HEK293T (cell line): Measurements from ENCODE around the gene TGM2.

Experiments used
- ARNT ChIP-seq: fragments of 450-650 bp; IDR thresholded peaks from 2 replicates; pipeline ENCODE4 v1.6.1; 2017; ENCODE audit warnings: mild to moderate bottlenecking
- BHLHE40 ChIP-seq: fragments of 450-650 bp; IDR thresholded peaks from 2 replicates; pipeline ENCODE4 v1.6.1; 2016; ENCODE audit warnings: mild to moderate bottlenecking, moderate library complexity, borderline replicate concordance
- CTBP1 ChIP-seq: fragments of 450-650 bp; IDR thresholded peaks from 2 replicates; pipeline ENCODE4 v1.6.1; 2016; ENCODE audit warnings: borderline replicate concordance
- ELF4 ChIP-seq: fragments of 450-650 bp; IDR thresholded peaks from 2 replicates; pipeline ENCODE4 v1.6.1; 2017; ENCODE audit warnings: antibody characterized with exemption
- FOXA1 ChIP-seq: fragments of 450-650 bp; IDR thresholded peaks from 2 replicates; pipeline ENCODE4 v1.6.1; 2016; ENCODE audit warnings: mild to moderate bottlenecking
- FOXM1 ChIP-seq: fragments of 450-650 bp; IDR thresholded peaks from 2 replicates; pipeline ENCODE4 v1.6.1; 2017; ENCODE audit warnings: mild to moderate bottlenecking, borderline replicate concordance
- HDGF ChIP-seq: fragments of 450-650 bp; IDR thresholded peaks from 2 replicates; pipeline ENCODE4 v1.6.1; 2017; ENCODE audit warnings: antibody characterized with exemption, borderline replicate concordance
- L3MBTL2 ChIP-seq: fragments of 450-650 bp; conservative IDR thresholded peaks from 2 replicates; pipeline ENCODE4 v1.6.1; 2016; ENCODE audit warnings: mild to moderate bottlenecking
- LEF1 ChIP-seq: fragments of 450-650 bp; IDR thresholded peaks from 2 replicates; pipeline ENCODE4 v1.6.1; 2017; ENCODE audit warnings: mild to moderate bottlenecking, borderline replicate concordance
- NFRKB ChIP-seq: fragments of 450-650 bp; IDR thresholded peaks from 2 replicates; pipeline ENCODE4 v1.6.1; 2016; ENCODE audit warnings: mild to moderate bottlenecking, moderate library complexity
- PKNOX1 ChIP-seq: fragments of 450-650 bp; IDR thresholded peaks from 2 replicates; pipeline ENCODE4 v1.6.1; 2016
- SP1 ChIP-seq: fragments of 450-650 bp; IDR thresholded peaks from 2 replicates; pipeline ENCODE4 v1.6.1; 2017
- SUZ12 ChIP-seq: fragments of 450-650 bp; IDR thresholded peaks from 2 replicates; pipeline ENCODE4 v1.6.1; 2016; ENCODE audit warnings: mild to moderate bottlenecking
- TARDBP ChIP-seq: fragments of 450-650 bp; IDR thresholded peaks from 2 replicates; pipeline ENCODE4 v1.6.1; 2016

- TF ChIP-seq NFRKB (no peak), ELF4 (no peak), SUZ12 (no peak), FOXM1 (no peak), CTBP1 (no peak), BHLHE40 (no peak), SP1 (no peak), FOXA1 (no peak), TARDBP (no peak), PKNOX1 (no peak), LEF1 (no peak), L3MBTL2 (no peak), ARNT (no peak), HDGF (no peak)
Observed at GRCh38 chr20:38113401-38114325, 51.4 kb downstream of the TGM2 start.
